GM18499 (cell line): ENCODE results near the gene CFAP46.

ENCODE experiments used
- ATAC-seq: cut with Tn5 transposase; IDR thresholded peaks from one replicate; pipeline ENCODE4 v1.9.1; 2021; ENCODE audit warnings: moderate number of reproducible peaks; ENCODE audit not compliant: insufficient read depth, unreplicated experiment

The CFAP46 gene

DNA sequence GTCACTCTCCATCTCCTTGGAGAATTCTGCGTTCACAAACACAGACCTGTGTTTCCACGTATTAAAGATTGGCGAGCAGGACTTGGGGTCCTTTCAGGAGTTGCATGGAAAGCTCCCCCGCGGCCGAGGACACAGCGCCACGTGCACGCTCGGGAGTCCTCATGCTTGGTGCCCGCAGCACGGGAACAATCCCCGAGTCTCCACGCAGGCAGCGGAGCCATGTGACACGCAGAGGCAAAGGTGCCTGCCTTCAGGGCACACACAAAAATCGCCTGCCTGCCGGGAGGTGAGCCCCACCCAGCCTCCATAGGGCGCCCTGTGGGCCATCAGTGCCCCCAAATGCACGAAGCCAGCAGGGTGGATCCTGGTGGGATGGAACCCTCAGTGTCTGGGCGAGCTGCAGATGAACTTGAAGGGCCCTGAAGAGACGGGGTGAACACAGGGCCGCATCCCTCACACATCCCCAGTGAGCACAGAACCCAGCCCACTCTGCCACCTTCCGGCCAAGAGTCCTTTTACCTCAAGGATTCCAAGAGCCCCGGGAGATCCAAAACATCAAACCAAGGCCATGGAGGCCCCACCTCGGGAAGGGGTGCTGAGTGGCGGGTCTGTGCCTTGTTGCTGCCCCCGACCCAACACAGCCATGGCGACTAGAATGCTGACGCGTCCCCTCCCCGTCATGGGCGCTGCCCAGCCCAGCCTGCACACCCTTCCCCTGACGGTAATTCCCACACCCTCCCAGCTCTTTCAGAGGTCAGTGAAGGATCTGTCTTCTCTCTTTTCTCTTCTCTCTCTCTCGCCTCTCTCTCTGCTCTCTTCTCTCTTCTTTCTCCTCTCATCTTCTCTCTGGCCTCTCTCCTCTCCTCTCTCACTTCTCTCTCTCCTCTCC is 55.9 kb downstream of the CFAP46 start:
- no peak for ATAC-seq

DNA sequence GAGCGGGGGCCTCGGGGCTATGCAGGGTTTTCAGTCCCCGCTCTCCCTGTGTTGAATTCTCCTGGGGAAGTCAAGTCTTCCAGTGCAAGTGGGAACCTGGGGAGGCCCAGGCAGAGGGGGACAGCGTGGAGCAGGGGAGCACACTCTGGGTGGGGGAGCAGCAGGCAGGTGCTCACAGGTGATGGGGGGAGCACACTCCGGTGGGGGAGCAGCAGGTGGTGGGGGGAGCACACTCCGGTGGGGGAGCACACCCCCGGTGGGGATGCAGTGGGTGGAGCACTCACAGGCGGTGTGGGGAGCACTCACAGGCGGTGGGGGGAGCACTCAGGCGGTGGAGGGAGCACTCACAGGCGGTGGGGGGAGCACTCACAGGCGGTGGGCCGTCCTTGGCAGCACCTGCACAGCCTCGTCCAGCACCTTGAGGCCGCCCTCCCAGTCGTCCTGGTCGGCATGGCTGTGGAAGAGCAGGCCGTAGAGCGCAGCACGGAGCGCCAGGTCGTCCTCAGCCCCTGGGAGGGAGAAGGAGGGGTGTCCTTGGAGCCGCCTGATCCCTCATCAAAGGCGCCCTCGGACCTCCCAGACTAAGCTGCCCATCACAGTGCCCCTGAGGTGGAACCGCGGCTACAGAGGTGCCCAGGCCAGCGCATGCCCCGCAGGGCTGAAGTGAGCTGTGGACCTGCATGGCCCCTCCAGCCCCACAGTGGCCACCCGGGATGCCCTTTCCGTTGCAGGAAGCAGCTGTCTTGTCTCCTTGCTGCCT is 56.7 kb downstream of the CFAP46 start:
- no peak for ATAC-seq

DNA sequence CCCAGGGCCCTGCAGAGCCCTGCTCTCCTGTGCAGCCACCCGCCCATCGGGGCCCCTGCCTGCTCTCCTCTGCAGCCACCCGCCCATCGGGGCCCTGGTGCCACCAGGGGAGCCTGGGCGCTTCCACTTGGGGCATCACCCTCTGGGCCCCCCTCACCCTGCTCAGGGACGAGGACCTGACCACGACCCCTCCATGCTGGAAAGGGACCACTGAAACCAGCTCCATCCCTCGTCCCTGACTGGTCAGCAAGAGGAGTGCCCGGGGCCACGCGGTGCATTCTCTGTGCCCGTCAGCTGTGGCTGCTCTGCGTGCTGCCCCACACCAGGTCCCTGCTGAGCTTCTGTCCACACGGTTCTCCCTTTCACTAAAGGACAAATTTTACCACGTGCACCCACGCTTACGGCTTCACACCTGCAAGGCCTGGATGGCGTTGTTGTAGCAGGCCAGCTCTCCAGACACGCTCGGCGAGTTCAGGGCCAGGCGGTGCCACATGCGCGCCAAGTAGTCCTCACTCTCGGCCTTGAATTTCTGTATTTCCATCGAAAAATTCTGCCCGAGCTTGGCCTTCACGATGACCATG is 57.6 kb downstream of the CFAP46 start:
- no peak for ATAC-seq

DNA sequence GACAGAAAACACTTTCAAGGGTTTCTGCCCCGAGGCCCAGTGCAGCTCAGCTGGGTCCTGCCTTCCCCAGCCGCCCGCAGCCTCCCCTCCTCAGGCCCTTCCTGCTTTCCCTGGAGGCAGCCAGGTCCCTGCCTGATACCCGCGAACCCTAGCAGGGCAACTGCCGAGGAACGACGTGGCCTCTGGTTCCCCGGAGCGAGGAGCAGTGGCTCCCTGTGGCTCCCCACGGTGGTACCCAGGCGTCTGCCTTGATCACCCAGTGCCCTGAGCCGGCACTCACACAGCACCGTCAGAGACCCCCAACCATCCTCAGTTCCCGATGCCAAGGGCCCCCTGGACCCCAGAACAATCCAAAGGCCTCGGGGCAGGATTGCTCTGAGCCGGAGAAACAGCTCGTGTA is 58.3 kb downstream of the CFAP46 start:
- ATAC-seq: no peak

DNA sequence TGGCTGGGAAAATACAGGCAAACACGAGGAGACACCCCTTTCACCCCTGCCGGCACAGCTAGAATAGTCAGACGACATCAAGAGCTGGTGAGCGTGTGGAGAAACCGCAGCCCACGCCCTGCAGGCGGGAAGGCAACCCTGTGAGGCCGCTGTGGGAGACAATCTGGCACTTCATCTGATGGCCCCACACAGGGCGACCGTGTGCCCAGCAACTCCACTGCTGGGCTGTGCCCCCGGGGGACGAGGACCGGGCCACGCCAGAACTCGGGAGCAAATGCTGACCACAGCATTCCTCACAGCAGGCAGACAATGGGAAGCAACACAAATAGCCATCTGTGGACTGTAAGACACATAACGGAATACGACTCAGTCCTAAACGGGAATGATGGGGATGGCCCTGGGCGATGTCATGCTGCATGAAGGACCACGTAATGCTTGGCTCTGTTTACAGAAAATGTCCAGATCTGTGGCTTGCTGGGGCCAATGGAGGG is 58.9 kb downstream of the CFAP46 start:
- ATAC-seq: no peak

DNA sequence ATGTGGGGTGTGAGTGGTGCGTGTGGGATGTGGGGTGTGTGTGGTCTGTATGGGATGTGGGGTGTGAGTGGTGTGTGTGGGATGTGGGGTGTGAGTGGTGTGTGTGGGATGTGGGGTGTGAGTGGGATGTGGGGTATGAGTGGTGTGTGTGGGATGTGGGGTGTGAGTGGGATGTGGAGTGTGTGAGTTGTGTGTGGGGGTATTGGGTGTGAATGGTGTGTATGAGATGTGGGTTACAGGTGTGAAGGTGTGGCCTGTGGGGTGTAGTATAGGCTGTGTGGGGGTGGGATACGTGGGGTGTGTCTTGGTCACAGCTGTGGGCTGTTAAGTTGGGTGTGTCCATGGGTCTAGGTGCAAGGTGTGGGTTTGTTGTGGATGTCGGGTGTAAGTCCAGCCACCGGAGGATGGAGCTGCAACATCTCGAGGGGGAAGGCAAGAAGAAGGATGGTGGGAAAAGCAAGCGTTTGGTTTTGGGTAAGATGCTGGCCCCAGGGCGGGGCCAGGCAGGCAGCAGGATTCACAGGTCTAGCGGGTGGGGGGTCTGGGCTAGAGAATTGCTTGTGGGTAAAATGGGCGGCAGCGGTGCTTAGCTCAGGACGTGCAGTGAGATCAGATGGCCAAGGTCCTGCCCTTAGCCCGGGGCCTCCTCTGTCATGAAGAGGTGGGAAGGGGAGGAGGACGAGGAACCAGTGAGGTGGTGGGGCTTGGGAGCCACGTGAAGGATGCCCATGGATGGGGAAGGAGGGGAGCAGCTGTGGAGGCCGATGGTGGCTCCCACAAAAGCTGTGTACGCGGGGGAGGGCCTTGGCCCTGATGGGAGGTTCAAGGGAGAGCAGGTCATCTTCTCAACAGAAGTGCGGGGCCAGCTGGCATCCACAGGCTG is 60.1 kb downstream of the CFAP46 start:
- no peak for ATAC-seq

DNA sequence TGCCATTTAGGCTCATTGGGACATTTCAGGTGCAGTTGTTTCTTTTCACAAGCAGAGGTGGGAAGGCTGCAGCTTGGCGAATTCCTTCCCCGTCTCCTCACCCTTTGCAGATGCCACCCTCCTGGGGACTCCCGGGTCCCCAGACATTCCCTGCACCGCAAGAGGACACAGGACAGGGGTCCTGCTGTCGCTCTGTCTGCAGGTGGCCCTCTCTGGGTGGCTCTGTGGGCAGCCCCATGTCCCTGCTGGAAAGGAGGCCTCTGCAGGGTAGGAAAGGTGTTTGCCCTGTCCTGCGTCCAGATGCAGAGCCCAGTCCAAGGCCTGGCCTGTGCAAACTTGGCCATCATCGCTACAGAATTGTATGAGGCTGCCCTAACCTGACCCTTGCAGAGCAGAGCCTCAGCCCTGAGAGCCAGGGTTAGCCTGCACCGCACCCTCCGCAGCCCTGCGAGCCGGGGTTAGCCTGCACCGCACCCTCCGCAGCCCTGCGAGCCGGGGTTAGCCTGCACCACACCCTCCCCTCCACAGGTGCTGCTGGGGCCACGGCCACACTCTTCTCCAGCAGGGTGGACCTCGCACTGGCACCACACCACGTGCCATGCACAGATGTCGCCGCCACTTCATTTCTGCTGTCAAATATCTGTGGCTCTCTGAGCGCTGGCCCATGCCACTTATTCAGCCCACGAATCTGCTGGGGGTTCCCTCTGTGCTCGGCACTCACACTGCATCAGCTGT is 61.0 kb downstream of the CFAP46 start:
- ATAC-seq: no peak

DNA sequence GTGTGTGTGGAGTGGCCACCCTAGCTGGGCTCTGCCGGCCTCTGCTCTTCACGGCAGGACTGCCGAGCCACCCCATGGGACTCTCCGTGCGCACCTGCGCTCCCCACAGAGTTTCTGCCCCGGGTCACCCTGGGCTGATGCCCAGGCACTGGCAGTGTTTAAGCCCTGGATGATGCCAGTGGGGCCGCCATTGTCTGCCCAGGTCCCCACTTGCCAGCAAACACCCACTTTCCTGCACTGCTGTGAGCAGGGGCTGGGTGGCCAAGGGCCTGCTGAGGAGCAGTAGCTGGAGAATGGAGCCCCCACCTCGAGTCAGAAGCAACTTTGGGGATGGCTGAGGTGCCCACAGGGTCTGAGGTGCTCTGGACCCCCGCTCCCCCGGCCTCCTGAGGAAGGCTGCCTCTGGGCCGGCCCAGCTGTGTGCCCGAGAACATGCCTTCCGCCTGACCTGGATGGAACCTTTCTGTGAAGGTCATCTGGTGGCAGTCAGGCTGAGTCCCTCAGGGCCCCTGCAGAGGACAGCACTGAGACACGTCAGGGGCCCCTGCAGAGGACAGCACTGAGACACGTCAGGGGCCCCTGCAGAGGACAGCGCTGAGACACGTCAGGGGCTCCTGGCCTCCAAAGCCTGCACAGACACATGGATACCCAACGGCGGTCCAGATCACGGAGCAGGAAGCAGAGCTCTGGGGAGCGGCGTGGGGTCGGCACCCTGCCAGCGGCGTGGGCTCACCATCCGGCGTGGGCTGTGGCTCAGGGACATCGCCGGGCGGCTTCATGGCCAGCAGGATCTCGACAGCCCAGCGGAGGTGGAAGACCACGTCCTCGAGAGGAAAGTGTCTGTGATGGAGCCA is 62.0 kb downstream of the CFAP46 start:
- ATAC-seq: no peak

DNA sequence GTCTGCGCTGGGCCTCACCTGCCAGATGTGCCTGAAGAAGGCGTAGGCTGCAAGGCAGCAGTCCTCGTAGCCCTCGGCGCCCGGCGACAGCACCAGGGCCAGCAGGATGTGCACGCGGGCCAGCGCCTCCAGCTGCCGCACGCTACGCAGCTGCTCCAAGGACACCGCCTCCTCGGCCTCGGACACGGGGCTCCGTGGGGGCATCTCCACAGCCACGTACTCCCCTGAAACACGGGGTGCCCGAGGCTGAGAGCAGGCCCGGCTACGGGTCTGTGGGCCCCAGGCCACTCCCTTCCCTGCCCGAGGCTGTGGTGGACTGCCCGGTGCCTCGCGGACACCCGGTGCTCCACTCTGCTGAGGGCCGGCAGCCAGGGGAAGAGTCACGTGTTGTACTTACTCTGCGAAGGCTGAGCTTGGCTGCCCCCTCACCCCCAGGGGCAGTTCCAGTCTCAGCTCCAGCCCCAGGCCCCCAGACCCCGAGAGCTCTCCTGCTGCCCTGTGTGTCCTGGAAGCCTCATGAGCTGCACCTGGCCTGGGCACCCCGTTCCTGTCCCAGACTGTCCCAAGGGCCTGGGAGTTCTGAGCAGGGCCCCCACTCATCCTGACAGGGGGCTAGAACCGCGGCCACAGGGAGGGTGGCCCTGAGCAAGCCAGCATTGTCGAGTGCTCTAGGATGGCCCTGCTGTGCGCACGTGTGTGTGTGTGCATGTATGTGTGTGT is 62.8 kb downstream of the CFAP46 start:
- no peak for ATAC-seq

DNA sequence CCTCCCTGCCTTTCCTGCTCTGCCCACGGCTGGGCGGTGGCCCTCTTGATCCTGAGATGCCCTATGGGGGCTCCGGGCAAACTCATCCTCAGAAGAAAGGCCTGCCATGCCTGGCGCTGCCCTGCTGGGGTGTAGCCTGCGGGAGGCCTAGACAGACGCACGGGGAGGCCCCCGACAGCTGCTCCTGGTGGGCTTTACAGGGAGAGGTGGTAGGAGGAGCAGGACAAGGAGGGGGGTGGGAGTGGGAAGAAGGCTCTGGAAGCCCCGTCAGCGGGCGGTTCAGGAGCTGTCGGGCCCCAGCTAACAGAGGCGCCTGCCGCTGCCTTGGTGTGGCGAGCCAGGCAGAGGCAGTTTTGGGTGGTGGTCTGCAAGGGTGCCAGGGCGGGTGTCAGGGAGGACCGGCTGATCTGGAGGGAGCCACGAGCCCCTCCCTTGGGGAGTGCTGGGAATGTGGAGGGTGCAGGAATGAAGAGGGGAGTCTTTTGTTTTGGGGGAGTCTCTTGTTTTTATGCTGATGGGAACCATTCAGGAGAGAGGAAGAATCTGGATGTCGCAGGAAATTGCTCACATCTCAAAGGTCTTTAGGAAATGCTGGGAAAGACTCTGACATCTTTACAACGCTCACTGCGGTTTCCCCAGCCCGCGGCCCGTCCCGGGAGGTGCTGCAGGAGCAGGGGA is 63.5 kb downstream of the CFAP46 start:
- no peak for ATAC-seq

DNA sequence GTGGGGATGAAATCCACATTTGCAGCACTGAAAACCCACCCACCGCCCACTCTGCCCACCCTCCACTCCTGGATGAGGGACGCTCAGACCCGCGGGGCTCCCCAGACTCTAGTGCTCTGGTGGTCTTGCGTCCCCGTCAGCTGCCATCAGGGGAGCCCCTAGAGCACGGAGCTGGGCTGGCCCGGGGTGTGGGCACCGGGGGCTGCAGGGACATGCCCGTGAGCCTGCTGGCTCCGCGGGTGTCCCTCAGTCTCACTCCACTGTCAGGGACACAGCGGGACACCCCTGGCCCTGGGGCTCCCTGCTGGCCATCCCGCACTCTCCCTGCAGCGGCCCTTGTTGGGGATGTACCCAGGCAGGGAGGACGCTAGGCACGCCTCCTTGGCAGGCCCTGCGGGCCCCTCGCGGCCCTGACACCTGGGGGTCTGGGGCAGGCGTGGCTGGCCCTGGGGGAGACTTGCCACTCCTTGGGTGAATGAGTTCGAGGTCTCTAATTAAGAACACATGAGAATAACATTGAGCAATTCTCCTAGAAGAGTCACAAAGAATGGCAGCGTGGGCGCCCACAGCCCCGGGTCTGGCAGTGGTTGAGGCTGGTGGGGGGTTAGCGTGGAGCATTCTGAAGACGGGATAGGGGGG is 64.2 kb downstream of the CFAP46 start:
- ATAC-seq: no peak

DNA sequence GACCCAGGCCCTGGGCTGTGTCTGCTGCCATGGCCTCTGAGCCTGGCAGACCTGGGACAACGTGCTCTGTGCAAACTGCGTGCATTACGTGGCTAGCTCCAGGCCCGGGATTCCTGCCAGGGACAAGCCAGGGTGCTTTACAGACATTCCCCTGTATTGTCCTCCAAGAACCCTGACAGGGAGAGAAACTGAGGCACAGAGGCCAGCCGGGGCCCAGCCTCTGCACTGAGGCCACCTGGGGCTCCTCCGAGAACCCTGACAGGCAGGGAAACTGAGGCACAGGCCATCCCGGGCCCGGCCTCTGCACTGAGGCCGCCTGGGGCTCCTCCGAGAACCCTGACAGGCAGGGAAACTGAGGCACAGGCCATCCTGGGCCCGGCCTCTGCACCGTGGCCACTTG is 64.9 kb downstream of the CFAP46 start:
- no peak for ATAC-seq

DNA sequence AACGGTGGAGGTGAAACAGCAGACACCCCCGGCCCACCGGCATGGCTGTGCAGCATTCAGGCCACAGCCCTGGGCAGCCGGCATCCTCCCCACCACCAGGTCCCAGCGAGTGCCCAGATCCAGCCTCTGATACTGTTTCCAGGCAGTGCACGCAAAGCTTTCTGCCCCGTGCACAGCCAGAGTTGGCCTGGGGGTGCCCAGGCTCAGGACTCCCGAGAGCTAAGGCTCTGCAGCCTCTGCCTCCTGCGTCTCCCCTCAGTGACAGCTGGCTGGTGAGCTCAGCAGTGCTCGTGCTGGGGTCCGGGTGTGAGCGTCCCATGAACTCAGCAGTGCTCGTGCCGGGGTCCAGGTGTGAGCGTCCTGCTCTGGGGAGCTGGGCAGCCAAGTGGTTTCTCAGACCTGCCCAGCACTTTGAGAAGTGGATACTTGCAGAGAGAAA is 65.4 kb downstream of the CFAP46 start:
- ATAC-seq: no peak

DNA sequence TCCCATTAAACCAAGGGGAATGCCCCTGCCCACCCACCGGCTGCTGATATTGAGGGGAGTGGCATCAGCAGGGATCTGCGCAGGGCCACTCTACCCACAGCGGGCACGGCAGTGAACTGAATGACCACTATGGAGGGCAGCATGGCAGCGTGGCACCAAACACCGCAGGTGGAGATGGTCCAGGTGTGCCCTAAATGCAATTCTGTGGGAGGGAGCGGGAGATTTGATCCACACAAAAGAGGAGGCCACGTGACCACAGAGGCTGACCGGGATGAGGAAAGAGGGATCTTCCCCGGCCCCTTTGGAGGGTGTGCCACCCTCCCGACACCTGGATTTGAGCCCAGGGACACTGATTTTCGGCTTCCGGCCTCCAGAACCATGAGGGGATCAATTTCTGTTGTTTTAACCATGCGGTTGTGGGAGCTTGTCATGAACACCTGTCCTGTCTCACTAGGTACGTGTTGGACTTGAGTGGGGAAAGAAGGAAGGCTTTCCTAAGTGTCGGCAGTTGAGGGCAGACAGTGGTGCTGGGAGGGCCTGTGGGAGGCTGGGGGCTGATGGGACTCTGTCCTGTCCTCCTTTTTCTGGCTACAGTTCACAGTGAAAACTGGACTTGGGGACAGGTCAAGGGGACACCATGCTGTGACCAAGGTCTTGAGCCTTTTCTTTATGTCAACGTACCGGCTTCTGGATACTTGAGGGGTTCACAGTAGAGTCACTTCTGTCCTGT is 66.1 kb downstream of the CFAP46 start:
- no peak for ATAC-seq

DNA sequence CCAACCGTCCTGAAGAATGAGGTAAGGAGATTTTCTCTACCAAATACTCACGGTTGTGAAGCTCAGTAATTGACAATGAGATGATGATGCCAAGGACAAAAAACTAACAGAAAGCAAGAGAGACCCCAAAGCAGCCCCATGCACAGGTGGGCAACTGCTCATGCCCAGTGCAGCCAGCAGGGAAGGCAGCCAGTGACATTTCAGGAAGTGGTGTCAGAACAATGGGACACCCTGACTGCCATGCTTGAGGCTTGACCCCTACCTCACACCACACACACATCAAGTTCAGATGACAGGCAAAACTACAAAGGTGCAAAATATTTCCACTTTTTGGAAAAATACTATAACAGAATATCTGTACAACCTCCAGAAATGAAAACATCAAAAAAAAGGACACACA is 66.9 kb downstream of the CFAP46 start:
- ATAC-seq: no peak

DNA sequence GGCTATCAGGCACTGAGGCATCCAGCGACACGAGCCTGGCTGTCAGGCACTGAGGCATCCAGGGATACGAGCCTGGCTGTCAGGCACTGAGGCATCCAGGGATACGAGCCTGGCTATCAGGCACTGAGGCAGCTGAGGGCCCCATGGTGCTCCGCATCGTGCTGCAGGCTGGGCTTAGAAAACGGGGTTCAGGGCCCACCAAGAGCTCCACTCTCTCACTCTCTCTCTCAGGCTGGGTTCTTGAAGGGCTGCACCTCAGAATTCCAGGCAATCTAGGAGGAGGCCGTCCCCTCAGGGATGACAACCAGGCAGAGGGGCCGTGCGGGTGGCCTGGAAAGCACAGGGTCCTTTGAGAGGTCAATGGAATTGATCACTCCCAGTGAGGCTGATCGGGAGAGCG is 69.0 kb downstream of the CFAP46 start:
- no peak for ATAC-seq
